GM12874 (cell line): ENCODE data around the gene TTI1.

ENCODE experiments used
- TF ChIP-seq, protein P1 (sequence below): IDR thresholded peaks from 2 replicates; pipeline ENCODE4 v1.5.1; 2011; ENCODE audit warnings: low read depth, mild to moderate bottlenecking, control low read depth, low read length, moderate library complexity; ENCODE audit not compliant: insufficient read depth

Gene TTI1

DNA sequence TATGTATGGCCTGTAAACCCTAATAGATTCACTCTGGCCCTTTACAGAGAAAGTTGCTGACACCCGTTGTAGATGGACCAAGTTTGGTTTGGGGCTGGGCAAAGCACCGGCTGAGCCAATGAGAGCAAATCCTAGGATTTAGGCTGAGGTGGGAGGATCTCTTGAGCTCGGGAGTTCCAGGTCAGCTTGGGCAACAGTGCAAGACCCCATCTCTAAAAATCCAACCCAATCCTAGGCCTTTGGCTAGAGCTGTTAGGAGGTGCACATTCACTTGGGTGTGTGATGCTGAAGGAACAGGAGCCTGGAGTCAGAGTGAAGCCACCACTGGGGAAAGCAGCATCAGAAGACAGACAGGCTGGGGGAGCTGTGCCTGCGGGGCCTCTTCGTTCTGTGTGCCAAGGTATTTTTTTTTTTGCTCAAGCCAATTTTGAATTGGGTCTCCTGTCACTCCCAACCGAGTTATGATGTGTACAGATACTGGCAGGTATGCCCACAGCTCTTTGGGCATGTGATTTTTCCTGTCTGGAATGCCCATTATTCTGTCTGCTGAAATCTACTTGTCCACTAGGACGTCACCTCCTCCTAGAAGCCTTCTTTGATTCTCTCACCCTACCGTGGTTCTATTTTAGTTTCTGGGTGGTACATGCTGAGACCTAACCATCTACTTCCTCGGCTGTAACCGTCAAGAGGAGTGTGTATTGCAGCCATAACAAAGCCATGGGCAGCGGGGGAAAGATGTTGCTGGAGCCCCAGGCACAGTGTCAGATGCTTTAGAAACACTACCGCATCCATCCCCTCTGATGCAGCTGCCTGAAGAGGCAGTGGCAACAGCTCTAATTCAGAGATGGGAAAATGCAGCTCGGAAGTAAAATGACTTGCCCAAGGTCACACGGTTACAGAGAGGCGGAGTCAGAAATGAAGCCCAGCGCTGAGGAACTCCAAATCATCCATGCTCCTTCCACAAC, 54.0 kb downstream of the TTI1 start:
- TF ChIP-seq, protein P1, sequence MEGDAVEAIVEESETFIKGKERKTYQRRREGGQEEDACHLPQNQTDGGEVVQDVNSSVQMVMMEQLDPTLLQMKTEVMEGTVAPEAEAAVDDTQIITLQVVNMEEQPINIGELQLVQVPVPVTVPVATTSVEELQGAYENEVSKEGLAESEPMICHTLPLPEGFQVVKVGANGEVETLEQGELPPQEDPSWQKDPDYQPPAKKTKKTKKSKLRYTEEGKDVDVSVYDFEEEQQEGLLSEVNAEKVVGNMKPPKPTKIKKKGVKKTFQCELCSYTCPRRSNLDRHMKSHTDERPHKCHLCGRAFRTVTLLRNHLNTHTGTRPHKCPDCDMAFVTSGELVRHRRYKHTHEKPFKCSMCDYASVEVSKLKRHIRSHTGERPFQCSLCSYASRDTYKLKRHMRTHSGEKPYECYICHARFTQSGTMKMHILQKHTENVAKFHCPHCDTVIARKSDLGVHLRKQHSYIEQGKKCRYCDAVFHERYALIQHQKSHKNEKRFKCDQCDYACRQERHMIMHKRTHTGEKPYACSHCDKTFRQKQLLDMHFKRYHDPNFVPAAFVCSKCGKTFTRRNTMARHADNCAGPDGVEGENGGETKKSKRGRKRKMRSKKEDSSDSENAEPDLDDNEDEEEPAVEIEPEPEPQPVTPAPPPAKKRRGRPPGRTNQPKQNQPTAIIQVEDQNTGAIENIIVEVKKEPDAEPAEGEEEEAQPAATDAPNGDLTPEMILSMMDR, result no peak

DNA sequence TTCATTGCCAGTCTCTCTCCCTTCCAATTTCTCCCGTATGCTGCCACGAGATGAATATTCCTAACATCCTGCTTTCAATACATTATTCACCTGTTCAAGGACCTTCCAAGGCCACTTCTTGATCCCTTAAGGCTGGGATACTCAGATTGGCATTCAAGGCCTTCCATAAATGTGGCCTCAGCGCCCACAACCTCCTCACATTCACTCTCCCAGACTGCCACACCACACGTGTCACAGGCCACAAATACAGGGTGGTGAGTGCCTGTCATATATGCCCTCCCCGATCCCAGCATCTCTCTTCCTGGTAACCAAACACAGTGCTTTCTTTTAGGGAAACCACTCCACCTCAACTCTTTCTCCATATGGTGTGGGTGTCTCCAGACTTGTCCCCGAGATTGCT, 55.5 kb downstream of the TTI1 start:
- TF ChIP-seq, protein P1, result no peak

DNA sequence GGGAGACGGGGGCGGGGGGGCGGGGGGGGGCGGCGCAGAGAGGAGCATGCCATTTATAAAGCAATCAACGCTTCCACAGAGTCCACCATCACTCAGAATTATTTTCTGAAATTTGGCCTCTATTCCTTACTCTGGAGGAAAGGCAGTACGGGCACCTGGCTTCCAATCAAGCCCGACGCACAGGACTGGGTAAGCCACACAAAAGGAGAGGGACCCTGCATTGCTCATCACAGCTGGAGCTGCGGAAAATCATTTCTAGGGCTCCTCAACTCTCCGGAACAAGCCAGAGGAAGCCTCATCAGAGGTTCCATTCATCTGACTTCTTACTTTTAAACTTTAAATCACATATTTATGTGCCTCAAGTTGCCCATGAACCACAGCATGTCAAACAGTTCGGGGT, 55.9 kb downstream of the TTI1 start:
- TF ChIP-seq, protein P1, result no peak

DNA sequence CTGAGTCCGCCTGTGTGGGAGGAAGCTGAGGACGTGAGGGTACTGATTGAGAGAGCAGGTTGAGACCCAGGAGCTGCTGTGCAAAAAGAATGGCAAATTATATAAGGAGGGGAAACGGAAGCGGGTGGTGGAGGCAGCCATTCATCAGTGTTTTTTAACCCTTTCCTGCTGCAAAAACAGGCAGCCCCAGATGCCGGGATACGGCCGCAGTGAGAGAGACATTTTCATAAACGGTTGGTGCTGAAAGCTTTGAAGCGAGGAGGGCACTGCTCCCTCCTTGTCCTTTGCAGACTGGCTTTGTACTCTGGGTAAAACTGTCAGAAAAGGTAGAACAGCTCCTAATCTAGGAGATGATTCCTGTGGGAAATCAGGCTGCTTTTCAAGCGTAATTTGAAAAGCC, 56.4 kb downstream of the TTI1 start:
- TF ChIP-seq, protein P1, result no peak

DNA sequence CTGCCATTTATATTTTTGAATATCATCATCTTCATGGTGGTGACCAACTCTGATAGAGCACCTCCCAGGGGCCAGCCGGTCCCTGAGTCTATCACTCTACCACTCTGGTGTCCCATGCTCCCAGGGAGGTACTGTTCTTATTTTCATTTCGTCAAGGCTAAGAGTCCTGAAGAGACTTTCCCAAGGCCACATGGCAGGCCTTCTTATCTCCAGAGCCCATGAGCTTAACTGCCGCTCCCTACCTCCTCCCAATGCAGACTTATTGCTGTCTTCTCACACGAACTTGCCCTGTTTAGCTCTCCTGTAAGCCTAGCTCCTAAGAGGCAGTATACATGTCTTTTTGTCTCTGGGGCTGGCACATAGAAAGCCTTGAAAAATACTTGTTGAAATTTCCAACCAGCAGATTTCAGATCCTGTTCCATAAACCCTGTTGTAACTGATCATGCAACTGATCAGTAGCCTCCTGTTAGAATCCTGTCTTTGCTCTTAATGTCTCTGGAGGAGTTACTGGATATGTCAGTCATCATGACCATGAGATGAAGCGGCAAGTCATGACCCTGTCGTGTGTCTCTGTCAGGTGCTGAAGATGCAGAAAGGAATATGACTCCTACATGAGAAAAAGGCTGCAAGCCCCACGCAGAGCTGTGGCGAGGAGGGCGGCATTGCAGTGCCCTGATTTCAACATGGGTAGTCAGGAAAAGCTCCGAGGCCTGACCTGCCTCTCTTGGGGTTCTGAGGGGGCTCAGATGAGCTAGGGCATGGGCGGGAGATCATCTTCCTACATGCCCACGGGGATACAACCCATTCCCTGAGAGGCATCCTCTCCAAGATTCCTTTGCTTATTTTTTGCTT, 60.0 kb downstream of the TTI1 start:
- TF ChIP-seq, protein P1, result no peak

DNA sequence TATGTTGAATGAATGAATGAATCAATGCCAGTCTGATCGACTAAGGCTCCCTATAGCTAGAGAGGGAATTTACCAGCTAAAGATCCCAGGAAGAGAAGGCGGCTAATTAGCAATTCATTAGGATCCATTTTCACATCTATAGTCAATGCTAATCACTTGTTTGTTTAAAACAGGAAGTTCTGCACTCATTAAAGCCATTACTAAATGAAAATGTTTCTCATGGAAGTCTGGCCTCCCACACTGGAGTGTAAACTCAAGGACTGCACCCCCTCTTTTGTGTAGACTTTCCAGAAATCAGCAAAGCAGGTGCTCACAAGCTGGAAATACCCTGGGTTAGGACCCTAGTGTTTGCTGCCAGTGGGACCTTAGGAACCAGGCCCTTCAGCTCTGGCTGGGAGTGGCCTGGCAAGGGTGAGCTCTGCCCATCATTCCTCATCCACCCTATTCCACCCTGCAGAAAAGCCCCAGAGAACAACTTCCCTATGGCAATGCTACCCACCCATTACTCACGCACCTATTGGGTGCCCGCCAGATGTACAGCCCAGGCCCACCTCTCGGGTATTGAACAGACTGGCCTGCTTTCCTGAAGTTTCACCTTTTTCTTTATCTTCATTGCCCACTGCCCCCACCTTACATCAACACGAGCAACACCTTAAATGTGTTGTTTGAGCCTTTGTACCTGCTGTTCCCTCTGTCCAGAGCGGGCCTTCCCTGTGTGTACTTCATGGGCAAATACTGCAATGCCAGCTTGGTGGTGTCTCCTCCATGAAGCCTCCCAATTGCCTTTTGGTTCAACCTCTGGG, 60.8 kb downstream of the TTI1 start:
- TF ChIP-seq, protein P1, result no peak
